ENCODE results near the gene CYP46A1.

DNA sequence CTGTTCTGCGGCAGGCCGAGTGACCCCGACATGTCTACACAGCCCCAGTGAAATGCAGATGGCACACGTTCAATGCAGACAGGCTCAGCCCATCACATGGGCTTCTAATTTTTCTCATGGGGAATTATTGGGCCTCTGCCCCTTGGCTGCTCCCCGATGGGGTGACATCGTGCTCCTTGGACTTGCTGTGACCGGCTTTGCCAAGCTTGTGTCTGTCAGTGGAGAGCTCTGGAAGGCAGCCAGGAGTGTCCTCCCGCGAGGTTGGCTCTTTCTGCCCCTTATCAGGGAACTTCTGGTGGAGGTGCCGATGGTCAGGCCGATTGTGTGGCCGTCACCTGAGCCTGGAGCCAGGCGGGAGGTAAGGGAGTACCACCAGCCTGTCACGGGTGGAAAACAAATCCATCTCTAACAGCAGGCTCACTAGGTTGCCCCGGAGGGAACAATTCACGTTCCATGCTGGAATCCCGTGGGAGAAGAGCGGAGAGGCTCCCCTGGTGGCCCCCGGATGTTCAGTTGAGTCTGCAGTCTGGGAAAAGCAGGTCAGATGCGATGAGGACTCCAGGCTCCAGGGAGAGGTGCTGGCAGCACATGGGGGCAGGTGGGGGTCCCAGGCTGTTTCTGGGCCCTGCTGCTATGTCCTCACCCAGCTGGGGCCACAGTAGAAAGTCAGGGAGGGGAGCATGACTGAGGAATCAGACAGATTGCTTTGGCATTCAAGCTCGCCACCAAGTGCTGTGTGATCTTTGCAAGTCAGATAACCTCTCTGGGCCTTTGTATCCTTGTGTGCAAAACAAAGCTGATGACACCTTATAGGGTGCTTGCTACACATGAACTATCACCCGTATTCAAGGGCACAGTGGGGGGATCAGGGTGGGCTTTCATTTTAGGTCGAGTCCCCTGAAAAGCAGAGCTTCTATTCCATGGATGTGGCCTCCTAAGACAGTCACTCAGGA, 65.9 kb downstream of the CYP46A1 start:
- TF ChIP-seq, protein P1, sequence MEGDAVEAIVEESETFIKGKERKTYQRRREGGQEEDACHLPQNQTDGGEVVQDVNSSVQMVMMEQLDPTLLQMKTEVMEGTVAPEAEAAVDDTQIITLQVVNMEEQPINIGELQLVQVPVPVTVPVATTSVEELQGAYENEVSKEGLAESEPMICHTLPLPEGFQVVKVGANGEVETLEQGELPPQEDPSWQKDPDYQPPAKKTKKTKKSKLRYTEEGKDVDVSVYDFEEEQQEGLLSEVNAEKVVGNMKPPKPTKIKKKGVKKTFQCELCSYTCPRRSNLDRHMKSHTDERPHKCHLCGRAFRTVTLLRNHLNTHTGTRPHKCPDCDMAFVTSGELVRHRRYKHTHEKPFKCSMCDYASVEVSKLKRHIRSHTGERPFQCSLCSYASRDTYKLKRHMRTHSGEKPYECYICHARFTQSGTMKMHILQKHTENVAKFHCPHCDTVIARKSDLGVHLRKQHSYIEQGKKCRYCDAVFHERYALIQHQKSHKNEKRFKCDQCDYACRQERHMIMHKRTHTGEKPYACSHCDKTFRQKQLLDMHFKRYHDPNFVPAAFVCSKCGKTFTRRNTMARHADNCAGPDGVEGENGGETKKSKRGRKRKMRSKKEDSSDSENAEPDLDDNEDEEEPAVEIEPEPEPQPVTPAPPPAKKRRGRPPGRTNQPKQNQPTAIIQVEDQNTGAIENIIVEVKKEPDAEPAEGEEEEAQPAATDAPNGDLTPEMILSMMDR (IDR thresholded peaks at IDR 0.05; ENCODE audit: low read length): no peak
- TF ChIP-seq EZH2 (IDR thresholded peaks at IDR 0.05; ENCODE audit: borderline replicate concordance, low read length): no peak
